ENCODE measurements around the gene PHAF1. TPM values are rescaled to one million over a fixed set of nuclear protein-coding genes. Genes with fewer than 3 reads are reported as not detected.

The PHAF1 gene
- total and polyA plus RNA-seq, 2 of the 8 experiments (the other 6 are each of a cell fraction or from before 2014, with no cell fraction given): 18.6 to 26.4 TPM

DNA sequence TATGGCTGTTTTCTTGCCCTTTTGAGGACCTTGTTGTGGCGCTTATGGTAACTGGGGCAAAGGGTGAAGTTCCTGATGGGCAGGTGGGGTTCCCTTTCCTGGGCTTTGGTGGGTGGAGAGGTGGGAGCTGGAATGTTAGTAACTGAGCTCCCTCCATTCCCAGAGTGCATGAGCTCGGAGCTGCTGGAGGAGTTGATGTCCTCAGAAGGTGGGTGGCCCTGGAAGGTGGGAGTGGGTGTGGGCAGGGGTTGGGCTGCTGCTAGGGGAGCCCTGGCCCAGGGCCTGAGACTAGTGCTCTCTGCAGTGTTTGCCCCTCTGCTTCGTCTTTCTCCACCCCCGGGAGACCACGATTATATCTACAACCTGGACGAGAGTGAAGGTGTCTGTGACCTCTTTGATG is 88.0 kb downstream of the PHAF1 start (continued):
- TF ChIP-seq, protein P1, sequence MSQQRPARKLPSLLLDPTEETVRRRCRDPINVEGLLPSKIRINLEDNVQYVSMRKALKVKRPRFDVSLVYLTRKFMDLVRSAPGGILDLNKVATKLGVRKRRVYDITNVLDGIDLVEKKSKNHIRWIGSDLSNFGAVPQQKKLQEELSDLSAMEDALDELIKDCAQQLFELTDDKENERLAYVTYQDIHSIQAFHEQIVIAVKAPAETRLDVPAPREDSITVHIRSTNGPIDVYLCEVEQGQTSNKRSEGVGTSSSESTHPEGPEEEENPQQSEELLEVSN (IDR thresholded peaks at IDR 0.05): no peak

Other genes starting within 250 kb of the PHAF1 start
- 36.0 and 36.5 TPM in 2 replicates for gene PDP2, start 229.4 kb upstream of the PHAF1 start, total RNA-seq (2021; fragmentation: NEBNext Ultra II Directional; extraction: Animal tissue kit (Norgen Biotek cat#: 25700))
- gene PDP2, start 229.4 kb upstream of the PHAF1 start, polyA plus RNA-seq (2011; rRNA removed): 10.1 and 11.7 TPM in 2 replicates
- not detected in 2 replicates for gene CDH16, start 191.1 kb upstream of the PHAF1 start, total RNA-seq (2021; fragmentation: NEBNext Ultra II Directional; extraction: Animal tissue kit (Norgen Biotek cat#: 25700))
- gene CDH16, start 191.1 kb upstream of the PHAF1 start, polyA plus RNA-seq (2011; rRNA removed): not detected in 2 replicates
- gene RRAD, start 184.4 kb upstream of the PHAF1 start, total RNA-seq (2021; fragmentation: NEBNext Ultra II Directional; extraction: Animal tissue kit (Norgen Biotek cat#: 25700)): not detected in 2 replicates
- 0.08 and 0.17 TPM in 2 replicates for gene RRAD, start 184.4 kb upstream of the PHAF1 start, polyA plus RNA-seq (2011; rRNA removed)
- 65.6 and 71.3 TPM in 2 replicates for gene CIAO2B, start 175.5 kb upstream of the PHAF1 start, total RNA-seq (2021; fragmentation: NEBNext Ultra II Directional; extraction: Animal tissue kit (Norgen Biotek cat#: 25700))
- 248 and 256 TPM in 2 replicates for gene CIAO2B, start 175.5 kb upstream of the PHAF1 start, polyA plus RNA-seq (2011; rRNA removed)
- gene CES2, start 174.4 kb upstream of the PHAF1 start, total RNA-seq (2021; fragmentation: NEBNext Ultra II Directional; extraction: Animal tissue kit (Norgen Biotek cat#: 25700)): 14.4 and 14.7 TPM in 2 replicates
- gene CES2, start 174.4 kb upstream of the PHAF1 start, polyA plus RNA-seq (2011; rRNA removed): 8.6 and 16.8 TPM in 2 replicates
- gene CES3, start 148.7 kb upstream of the PHAF1 start, total RNA-seq (2021; fragmentation: NEBNext Ultra II Directional; extraction: Animal tissue kit (Norgen Biotek cat#: 25700)): 1.6 and 1.7 TPM in 2 replicates
- 2.2 and 2.8 TPM in 2 replicates for gene CES3, start 148.7 kb upstream of the PHAF1 start, polyA plus RNA-seq (2011; rRNA removed)
- gene CES4A, start 121.4 kb upstream of the PHAF1 start, total RNA-seq (2021; fragmentation: NEBNext Ultra II Directional; extraction: Animal tissue kit (Norgen Biotek cat#: 25700)): 0.93 TPM in 1 of 2 replicates, not detected in the other
- gene CES4A, start 121.4 kb upstream of the PHAF1 start, polyA plus RNA-seq (2011; rRNA removed): 0.88 and 1.5 TPM in 2 replicates
- 31.6 and 34.3 TPM in 2 replicates for gene CBFB, start 80.8 kb upstream of the PHAF1 start, total RNA-seq (2021; fragmentation: NEBNext Ultra II Directional; extraction: Animal tissue kit (Norgen Biotek cat#: 25700))
- gene CBFB, start 80.8 kb upstream of the PHAF1 start, polyA plus RNA-seq (2011; rRNA removed): 8.0 and 11.5 TPM in 2 replicates
- gene B3GNT9, start 41.1 kb downstream of the PHAF1 start, total RNA-seq (2021; fragmentation: NEBNext Ultra II Directional; extraction: Animal tissue kit (Norgen Biotek cat#: 25700)): 3.5 and 4.7 TPM in 2 replicates
- 9.0 and 10.2 TPM in 2 replicates for gene B3GNT9, start 41.1 kb downstream of the PHAF1 start, polyA plus RNA-seq (2011; rRNA removed)
- 0.19 and 0.29 TPM in 2 replicates for gene TRADD, start 50.0 kb downstream of the PHAF1 start, total RNA-seq (2021; fragmentation: NEBNext Ultra II Directional; extraction: Animal tissue kit (Norgen Biotek cat#: 25700))
- gene TRADD, start 50.0 kb downstream of the PHAF1 start, polyA plus RNA-seq (2011; rRNA removed): 0.50 and 0.60 TPM in 2 replicates
- not detected in 2 replicates for gene FBXL8, start 50.0 kb downstream of the PHAF1 start, total RNA-seq (2021; fragmentation: NEBNext Ultra II Directional; extraction: Animal tissue kit (Norgen Biotek cat#: 25700))
- 0.11 and 0.67 TPM in 2 replicates for gene FBXL8, start 50.0 kb downstream of the PHAF1 start, polyA plus RNA-seq (2011; rRNA removed)
- gene HSF4, start 54.8 kb downstream of the PHAF1 start, total RNA-seq (2021; fragmentation: NEBNext Ultra II Directional; extraction: Animal tissue kit (Norgen Biotek cat#: 25700)): not detected in 2 replicates
- 0.14 and 0.93 TPM in 2 replicates for gene HSF4, start 54.8 kb downstream of the PHAF1 start, polyA plus RNA-seq (2011; rRNA removed)
- 1.6 and 2.2 TPM in 2 replicates for gene NOL3, start 60.6 kb downstream of the PHAF1 start, total RNA-seq (2021; fragmentation: NEBNext Ultra II Directional; extraction: Animal tissue kit (Norgen Biotek cat#: 25700))
- gene NOL3, start 60.6 kb downstream of the PHAF1 start, polyA plus RNA-seq (2011; rRNA removed): 4.1 and 4.6 TPM in 2 replicates
- gene MATCAP1, start 74.0 kb downstream of the PHAF1 start, total RNA-seq (2021; fragmentation: NEBNext Ultra II Directional; extraction: Animal tissue kit (Norgen Biotek cat#: 25700)): 22.9 and 23.1 TPM in 2 replicates
- 27.5 and 38.0 TPM in 2 replicates for gene MATCAP1, start 74.0 kb downstream of the PHAF1 start, polyA plus RNA-seq (2011; rRNA removed)
- 1.3 and 1.7 TPM in 2 replicates for gene EXOC3L1, start 80.2 kb downstream of the PHAF1 start, total RNA-seq (2021; fragmentation: NEBNext Ultra II Directional; extraction: Animal tissue kit (Norgen Biotek cat#: 25700))
- 1.3 and 2.1 TPM in 2 replicates for gene EXOC3L1, start 80.2 kb downstream of the PHAF1 start, polyA plus RNA-seq (2011; rRNA removed)
- 78.0 and 79.9 TPM in 2 replicates for gene E2F4, start 82.2 kb downstream of the PHAF1 start, total RNA-seq (2021; fragmentation: NEBNext Ultra II Directional; extraction: Animal tissue kit (Norgen Biotek cat#: 25700))
- 157 and 194 TPM in 2 replicates for gene E2F4, start 82.2 kb downstream of the PHAF1 start, polyA plus RNA-seq (2011; rRNA removed)
- gene ELMO3, start 89.2 kb downstream of the PHAF1 start, total RNA-seq (2021; fragmentation: NEBNext Ultra II Directional; extraction: Animal tissue kit (Norgen Biotek cat#: 25700)): 9.2 and 9.6 TPM in 2 replicates
- gene ELMO3, start 89.2 kb downstream of the PHAF1 start, polyA plus RNA-seq (2011; rRNA removed): 10.9 and 14.4 TPM in 2 replicates
- 37.7 and 37.9 TPM in 2 replicates for gene TMEM208, start 117.2 kb downstream of the PHAF1 start, total RNA-seq (2021; fragmentation: NEBNext Ultra II Directional; extraction: Animal tissue kit (Norgen Biotek cat#: 25700))
- 93.9 and 100.0 TPM in 2 replicates for gene TMEM208, start 117.2 kb downstream of the PHAF1 start, polyA plus RNA-seq (2011; rRNA removed)
- gene FHOD1, start 137.5 kb downstream of the PHAF1 start, total RNA-seq (2021; fragmentation: NEBNext Ultra II Directional; extraction: Animal tissue kit (Norgen Biotek cat#: 25700)): 55.4 and 60.7 TPM in 2 replicates
- gene FHOD1, start 137.5 kb downstream of the PHAF1 start, polyA plus RNA-seq (2011; rRNA removed): 31.3 and 49.1 TPM in 2 replicates
- 7.9 and 8.5 TPM in 2 replicates for gene SLC9A5, start 139.0 kb downstream of the PHAF1 start, total RNA-seq (2021; fragmentation: NEBNext Ultra II Directional; extraction: Animal tissue kit (Norgen Biotek cat#: 25700))
- gene SLC9A5, start 139.0 kb downstream of the PHAF1 start, polyA plus RNA-seq (2011; rRNA removed): 8.6 and 11.6 TPM in 2 replicates
- 7.4 and 7.7 TPM in 2 replicates for gene PLEKHG4, start 169.6 kb downstream of the PHAF1 start, total RNA-seq (2021; fragmentation: NEBNext Ultra II Directional; extraction: Animal tissue kit (Norgen Biotek cat#: 25700))
- gene PLEKHG4, start 169.6 kb downstream of the PHAF1 start, polyA plus RNA-seq (2011; rRNA removed): 11.1 and 19.8 TPM in 2 replicates
- 0.06 and 0.63 TPM in 2 replicates for gene KCTD19, start 216.8 kb downstream of the PHAF1 start, total RNA-seq (2021; fragmentation: NEBNext Ultra II Directional; extraction: Animal tissue kit (Norgen Biotek cat#: 25700))
- 0.24 and 0.47 TPM in 2 replicates for gene KCTD19, start 216.8 kb downstream of the PHAF1 start, polyA plus RNA-seq (2011; rRNA removed)
- 0.44 TPM in 1 of 2 replicates, not detected in the other for gene LRRC36, start 216.9 kb downstream of the PHAF1 start, total RNA-seq (2021; fragmentation: NEBNext Ultra II Directional; extraction: Animal tissue kit (Norgen Biotek cat#: 25700))
- gene LRRC36, start 216.9 kb downstream of the PHAF1 start, polyA plus RNA-seq (2011; rRNA removed): 0.09 and 0.15 TPM in 2 replicates

Measured in H1 (cell line).